Ovary (tissue), 3 donors: Measurements from ENCODE around the gene C1orf141.

Source experiments
- CTCF ChIP-seq, 3 donors: fragments of 450-650 bp in 2 of 3; fragments of 200-600 bp in 1 of 3; IDR thresholded peaks; one replicate each; pipeline versions ENCODE4 v1.5.1 to v1.8.0; 2016 to 2022; ENCODE audit warnings: antibody characterized with exemption in 3 of 3, mild to moderate bottlenecking in 1 of 3
- POLR2A ChIP-seq: fragments of 450-650 bp; IDR thresholded peaks from one replicate; pipeline ENCODE4 v1.6.1; 2017; ENCODE audit warnings: antibody characterized with exemption, mild to moderate bottlenecking, moderate library complexity
- donor health status: DM: no; HTN: no; CAD: no.

- TF ChIP-seq POLR2A (no peak), CTCF (IDR thresholded peaks at IDR 0.05) (no peak)
These were observed 76.0 kb downstream of the C1orf141 start for GRCh38 chr1:67058761-67059160.
